Sigmoid colon (tissue), 7 donors: ENCODE measurements around the gene INCENP. TPM values are rescaled to one million over a fixed set of nuclear protein-coding genes. Genes with fewer than 3 reads are reported as not detected.
"Not testable (repeated sequence)": the region's sequence is repeated elsewhere in the genome, so short reads cannot be mapped to it uniquely, and the experiment has no call there.

Experiments
- DNase-seq: peaks from one replicate; pipeline ENCODE4 v3.0.0-alpha.2; 2019
- H3K27ac ChIP-seq, 4 donors: fragments of 200-600 bp; sonication (generic); one replicate each; pipeline ENCODE4 v1.5.1; 2016 to 2019; ENCODE audit warnings: mild to moderate bottlenecking in 1 of 4
- H3K27me3 ChIP-seq, 3 donors: fragments of 200-600 bp; sonication (generic); one replicate each; pipeline ENCODE4 v1.5.1; 2019; ENCODE audit warnings: mild to moderate bottlenecking in 1 of 3
- H3K36me3 ChIP-seq, 4 donors: fragments of 200-600 bp; sonication (generic); one replicate each; pipeline ENCODE4 v1.5.1; 2016 to 2019
- H3K4me1 ChIP-seq, 4 donors: fragments of 200-600 bp; sonication (generic); one replicate each; pipeline ENCODE4 v1.5.1; 2017 to 2019
- H3K4me3 ChIP-seq, 4 donors: fragments of 200-600 bp; sonication (generic); one replicate each; pipeline ENCODE4 v1.5.1; 2017 to 2019; ENCODE audit warnings: mild to moderate bottlenecking in 2 of 4, moderate library complexity in 1 of 4
- H3K9me3 ChIP-seq, 4 donors: fragments of 200-600 bp in 3 of 4; sonication (generic) in 3 of 4; one replicate each; pipeline versions ENCODE4 v1.5.1 to v1.6.1; 2013 to 2019
- CTCF ChIP-seq, 4 experiments: fragments of 450-650 bp in 3 of 4; fragments of 200-600 bp in 1 of 4; IDR thresholded peaks; one replicate each; pipeline ENCODE4 v1.5.1; 2016 to 2019; ENCODE audit warnings: antibody characterized with exemption in 4 of 4, mild to moderate bottlenecking in 3 of 4, moderate library complexity in 2 of 4
- EP300 ChIP-seq, 4 donors: sonication (generic); formaldehyde crosslinking; IDR thresholded peaks; one replicate each; pipeline ENCODE4 v1.6.1; 2017; ENCODE audit warnings: antibody characterized with exemption in 4 of 4
- POLR2A ChIP-seq, 2 donors: fragments of 450-650 bp; IDR thresholded peaks; one replicate each; pipeline ENCODE4 v1.6.1; 2016; ENCODE audit warnings: antibody characterized with exemption in 2 of 2, mild to moderate bottlenecking in 2 of 2, moderate library complexity in 2 of 2
- POLR2AphosphoS5 ChIP-seq, 4 donors: sonication (generic); formaldehyde crosslinking; IDR thresholded peaks; one replicate each; pipeline ENCODE4 v1.6.1; 2017; ENCODE audit warnings: antibody characterized with exemption in 4 of 4
- WGBS, 2 donors: extraction: QIAGEN DNeasy Blood & Tissue Kit; methylation state at CpG; one replicate each; pipeline ENCODE4 v1.1.7; 2013; 5-methylcytosine and 5-hydroxymethylcytosine counted together
- intact Hi-C: fragments of 100-400 bp; cut with DNase I; formaldehyde crosslinking; loops from one replicate; pipeline ENCODE4 v1.15.1; 2023
- polyA plus RNA-seq, 3 donors: library from polyadenylated mRNA; stranded (reverse); fragments of 200-250 nt; gene quantifications; one replicate each; pipeline ENCODE4 v1.2.3, GENCODE V29; 2013
- total RNA-seq, 4 donors: library from RNA; depleted of rRNA; stranded (reverse); fragments of >200 nt; gene quantifications; one replicate each; pipeline ENCODE4 v1.1.0, GENCODE V29; 2016
- donor health status: healthy with polysubstance abuse.
- donor health status: Bipolar disorder and iron deficiency.
- donor health status: healthy.

INCENP gene
- total RNA-seq (10 to 100 TPM in 1 of 4 donors, 1 to 10 TPM in 3; 5.4 to 25.3 (median 8.9) TPM), polyA plus RNA-seq (10 to 100 TPM in 1 of 3 donors, 1 to 10 TPM in 2; 4.2 to 21.6 (median 5.3) TPM)

- H3K27me3 ChIP-seq: no peaks in the 10 kb centered on the region
- DNase-seq: peak; percentile 98
- peaks cover 0 to 23% (median 12%) of the 10 kb centered on the region in 4 donors for H3K4me1 ChIP-seq
- peak within 1 kb of the TSS; percentile 87 to 97 (median 93) for H3K4me3 ChIP-seq
- H3K27ac ChIP-seq: peak within 1 kb of the TSS; percentile 72 to 79 (median 76)
- intact Hi-C loops: loop anchor here (10.0 kb wide), 1 partner anchor 771 kb away; no protein-coding TSS in a partner anchor
- 0% methylated on average over 39 of the region's 39 CpGs for WGBS, 2 donors
- TF ChIP-seq POLR2A (IDR thresholded peaks at IDR 0.05): no peak
- peak in 2 of 4 donors; percentile 48 to 53 for TF ChIP-seq POLR2AphosphoS5 (IDR thresholded peaks at IDR 0.05)
- peaks cover 0 to 7% (median 7%) of the 10 kb centered on the region in 4 donors for H3K36me3 ChIP-seq
- no peaks in the 10 kb centered on the region for H3K9me3 ChIP-seq
These were observed at the start of gene INCENP for GRCh38 chr11:62123669-62124185. INCENP (plus strand) TSS chr11:62124011; CDS start chr11:62128162, 4,151 bp downstream.

DNA sequence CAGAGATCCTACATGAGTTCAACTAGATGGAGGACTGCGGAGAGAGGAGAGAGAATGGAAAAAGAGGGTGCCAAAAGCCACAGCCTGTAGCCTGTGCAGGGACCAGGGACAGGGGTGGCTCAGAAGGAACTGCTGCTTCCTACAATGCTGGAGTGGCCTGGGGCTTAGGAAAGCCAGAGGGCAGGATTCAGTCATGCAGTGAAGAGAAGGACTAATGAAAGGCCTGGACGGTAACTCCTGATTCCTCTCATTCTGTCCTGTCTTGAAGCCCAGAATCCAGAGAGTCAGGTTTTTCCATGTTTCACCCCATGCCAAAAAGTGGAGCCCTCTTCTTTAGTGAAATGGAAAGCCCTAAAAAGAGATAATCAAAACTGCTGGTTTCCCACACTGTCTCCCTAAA, 48.4 kb upstream of the INCENP start:
- intact Hi-C loops: no loop called here
- WGBS, 2 donors: 91 to 93% methylated on average over 2 of the region's 2 CpGs
- H3K9me3 ChIP-seq: no peaks in the 10 kb centered on the region
- peak; percentile 36 for DNase-seq
- no peak for TF ChIP-seq POLR2AphosphoS5 (IDR thresholded peaks at IDR 0.05)
- no peak for TF ChIP-seq CTCF (IDR thresholded peaks at IDR 0.05)
- TF ChIP-seq POLR2A (IDR thresholded peaks at IDR 0.05): no peak
- no peak for TF ChIP-seq EP300 (IDR thresholded peaks at IDR 0.05)
- H3K36me3 ChIP-seq: no peaks in the 10 kb centered on the region
- no peaks in the 10 kb centered on the region for H3K27me3 ChIP-seq
- no peaks in the 10 kb centered on the region for H3K4me1 ChIP-seq
- H3K4me3 ChIP-seq: no peak overlapping the region
- no peak overlapping the region for H3K27ac ChIP-seq

GRCh38 chr11:62077132-62077531, 46.7 kb upstream of the INCENP start:
- Histone ChIP-seq H3K4me1 (peaks cover 0 to 6% (median 3%) of the 10 kb centered on the region in 4 donors), H3K27me3 (no peaks in the 10 kb centered on the region), H3K9me3 (no peaks in the 10 kb centered on the region), H3K36me3 (no peaks in the 10 kb centered on the region), H3K4me3 (no peak overlapping the region), H3K27ac (no peak overlapping the region)
- DNase-seq: no peak
- WGBS, 2 donors: 78 to 89% methylated on average over 3 of the region's 3 CpGs
- intact Hi-C loops: no loop called here
- no peak for TF ChIP-seq CTCF (IDR thresholded peaks at IDR 0.05)
- no peak for TF ChIP-seq EP300 (IDR thresholded peaks at IDR 0.05)
- no peak for TF ChIP-seq POLR2AphosphoS5 (IDR thresholded peaks at IDR 0.05)
- TF ChIP-seq POLR2A (IDR thresholded peaks at IDR 0.05): no peak

- TF ChIP-seq POLR2AphosphoS5 (IDR thresholded peaks at IDR 0.05) (no peak), CTCF (IDR thresholded peaks at IDR 0.05) (peak; percentile 85 to 92 (median 87))
- peak overlapping the region in 1 of 4 donors; percentile 11 for H3K27ac ChIP-seq
- intact Hi-C loops: loop anchor here (1.0 to 5.0 kb wide), 3 partner anchors 134 to 284 kb away; no protein-coding TSS in a partner anchor
These were observed 42.2 kb upstream of the INCENP start for GRCh38 chr11:62081378-62082291.

GRCh38 chr11:62082292-62082657, 41.5 kb upstream of the INCENP start:
- Histone ChIP-seq H3K27me3 (no peaks in the 10 kb centered on the region), H3K4me1 (peaks cover 0 to 6% (median 3%) of the 10 kb centered on the region in 4 donors), H3K4me3 (no peak overlapping the region), H3K9me3 (no peaks in the 10 kb centered on the region), H3K27ac (no peak overlapping the region), H3K36me3 (no peaks in the 10 kb centered on the region)
- WGBS, 2 donors: 29 to 38% methylated on average over 7 of the region's 7 CpGs
- TF ChIP-seq CTCF (IDR thresholded peaks at IDR 0.05): no peak
- TF ChIP-seq POLR2AphosphoS5 (IDR thresholded peaks at IDR 0.05): no peak
- TF ChIP-seq POLR2A (IDR thresholded peaks at IDR 0.05): no peak
- no peak for TF ChIP-seq EP300 (IDR thresholded peaks at IDR 0.05)
- no peak for DNase-seq
- intact Hi-C loops: loop anchor here (1.0 to 5.0 kb wide), 3 partner anchors 135 to 285 kb away; no protein-coding TSS in a partner anchor

More at GRCh38 chr11:62081378-62082291, 42.2 kb upstream of the INCENP start:
- DNase-seq: peak; percentile 89
- no peaks in the 10 kb centered on the region for H3K27me3 ChIP-seq
- H3K9me3 ChIP-seq: no peaks in the 10 kb centered on the region
- H3K4me1 ChIP-seq: peaks cover 0 to 6% (median 3%) of the 10 kb centered on the region in 4 donors
- 4 to 8% methylated on average over 16 of the region's 16 CpGs for WGBS, 2 donors
- H3K4me3 ChIP-seq: no peak overlapping the region
- H3K36me3 ChIP-seq: no peaks in the 10 kb centered on the region

- not testable (repeated sequence) for H3K4me1 ChIP-seq, DNase-seq, H3K36me3 ChIP-seq, H3K4me3 ChIP-seq, H3K27ac ChIP-seq, H3K9me3 ChIP-seq, H3K27me3 ChIP-seq
- WGBS, 2 donors: 90 to 96% methylated on average over 6 of the region's 6 CpGs
- intact Hi-C loops: loop anchor here (5.0 kb wide), 1 partner anchor 288 kb away; no protein-coding TSS in a partner anchor
These were observed 39.0 kb upstream of the INCENP start for GRCh38 chr11:62084801-62085200.
